MM.1S (cell line): ENCODE results near the gene CDC42SE2.

ENCODE experiments used
- DNase-seq: peaks from one replicate; pipeline ENCODE4 v3.0.0-alpha.2; 2015
- H2AFZ ChIP-seq: fragments of 300-600 bp; sonication (generic); 2 replicates; pipeline ENCODE4 v1.6.0; 2016; ENCODE audit warnings: antibody characterized with exemption, low read length
- H3F3A ChIP-seq: fragments of 300-600 bp; sonication (generic); 2 replicates; pipeline ENCODE4 v1.6.1; 2016; ENCODE audit warnings: mild to moderate bottlenecking, antibody characterized with exemption, low read length, moderate library complexity, mixed read lengths; ENCODE audit not compliant: insufficient read depth
- H3K27ac ChIP-seq: fragments of 300-600 bp; sonication (generic); 2 replicates; pipeline ENCODE4 v1.5.1; 2016; ENCODE audit warnings: mild to moderate bottlenecking, low read length
- H3K27me3 ChIP-seq: fragments of 300-600 bp; sonication (generic); replicated peaks from 2 replicates; pipeline ENCODE4 v1.6.0; 2016; ENCODE audit warnings: low read length; ENCODE audit not compliant: insufficient read depth
- H3K36me3 ChIP-seq: fragments of 300-600 bp; sonication (generic); replicated peaks from 2 replicates; pipeline ENCODE4 v1.6.1; 2016; ENCODE audit warnings: mild to moderate bottlenecking, low read length, mixed read lengths; ENCODE audit not compliant: insufficient read depth
- H3K4me1 ChIP-seq: fragments of 300-600 bp; sonication (generic); 2 replicates; pipeline ENCODE4 v1.6.1; 2016; ENCODE audit warnings: low read length, mixed read lengths
- H3K4me2 ChIP-seq: fragments of 300-600 bp; sonication (generic); 2 replicates; pipeline ENCODE4 v1.6.0; 2016; ENCODE audit warnings: low read depth, low read length
- H3K4me3 ChIP-seq: fragments of 300-600 bp; sonication (generic); 2 replicates; pipeline ENCODE4 v1.5.1; 2016; ENCODE audit warnings: low read length, mixed read lengths
- H3K79me2 ChIP-seq: fragments of 300-600 bp; sonication (generic); 2 replicates; pipeline ENCODE4 v1.6.1; 2016; ENCODE audit warnings: mixed run types, low read length, mixed read lengths
- H3K9ac ChIP-seq: fragments of 300-600 bp; sonication (generic); 2 replicates; pipeline ENCODE4 v1.6.1; 2016; ENCODE audit warnings: low read length, mixed read lengths
- H3K9me2 ChIP-seq: fragments of 300-600 bp; sonication (generic); replicated peaks from 2 replicates; pipeline ENCODE4 v1.6.1; 2016; ENCODE audit warnings: mild to moderate bottlenecking, low read length, mixed read lengths; ENCODE audit not compliant: insufficient read depth
- H3K9me3 ChIP-seq: fragments of 300-600 bp; sonication (generic); replicated peaks from 2 replicates; pipeline ENCODE4 v1.6.1; 2016; ENCODE audit warnings: mild to moderate bottlenecking, low read length, mixed read lengths; ENCODE audit not compliant: insufficient read depth
- H4K20me1 ChIP-seq: fragments of 300-600 bp; sonication (generic); 2 replicates; pipeline ENCODE4 v1.6.1; 2016; ENCODE audit warnings: mild to moderate bottlenecking, low read length, moderate library complexity, mixed read lengths; ENCODE audit not compliant: insufficient read depth
- EZH2 ChIP-seq: fragments of 300-600 bp; sonication (generic); optimal IDR thresholded peaks from 2 replicates; pipeline ENCODE3; 2017; ENCODE audit warnings: low read depth, mild to moderate bottlenecking, antibody characterized with exemption, low read length, mixed read lengths
- EZH2phosphoT487 ChIP-seq: fragments of 300-600 bp; sonication (generic); IDR thresholded peaks from 2 replicates; pipeline ENCODE4 v1.6.1; 2018; ENCODE audit warnings: antibody characterized with exemption, low read length
- TF ChIP-seq, protein P1 (sequence below): fragments of 300-600 bp; sonication (generic); IDR thresholded peaks from 2 replicates; pipeline ENCODE4 v1.5.1; 2016; ENCODE audit warnings: antibody characterized with exemption, low read length, mixed read lengths

Gene CDC42SE2

DNA sequence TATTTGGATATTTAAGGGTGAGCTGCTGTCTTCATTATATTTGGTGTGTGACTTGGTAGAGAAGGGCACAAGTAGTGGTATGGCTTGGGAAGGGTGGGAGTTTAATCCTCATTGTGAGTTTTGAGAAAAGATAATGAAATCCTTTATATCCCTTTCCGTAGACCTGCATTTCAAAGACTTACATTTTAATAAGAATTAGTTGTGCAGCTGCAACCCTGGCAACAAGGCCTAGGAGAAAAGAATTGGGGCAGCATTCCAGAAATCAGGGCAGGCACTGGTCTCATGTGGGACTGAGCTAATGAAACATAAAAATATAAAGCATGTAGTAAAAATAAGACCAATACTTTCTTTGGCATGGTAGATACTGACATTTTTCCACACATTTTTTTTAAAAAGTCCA is 60.5 kb downstream of the CDC42SE2 start:
- Histone ChIP-seq H4K20me1 (no peaks in the 10 kb centered on the region), H3K9me3 (no peaks in the 10 kb centered on the region), H3F3A (no peaks in the 10 kb centered on the region; the same call in 1 of the 2 replicates), H3K4me1 (peaks cover 5% of the 10 kb centered on the region; the same call in 1 of the 2 replicates), H3K27ac (no peak overlapping the region), H3K9me2 (no peaks in the 10 kb centered on the region), H3K36me3 (no peaks in the 10 kb centered on the region; the same call in 1 of the 2 replicates), H2AFZ (no peak overlapping the region), H3K4me2 (no peak overlapping the region), H3K9ac (no peak overlapping the region), H3K4me3 (no peak overlapping the region), H3K79me2 (peaks cover 96% of the 10 kb centered on the region), H3K27me3 (no peaks in the 10 kb centered on the region)
- no peak for DNase-seq
- TF ChIP-seq EZH2 = no peak
- TF ChIP-seq, protein P1, sequence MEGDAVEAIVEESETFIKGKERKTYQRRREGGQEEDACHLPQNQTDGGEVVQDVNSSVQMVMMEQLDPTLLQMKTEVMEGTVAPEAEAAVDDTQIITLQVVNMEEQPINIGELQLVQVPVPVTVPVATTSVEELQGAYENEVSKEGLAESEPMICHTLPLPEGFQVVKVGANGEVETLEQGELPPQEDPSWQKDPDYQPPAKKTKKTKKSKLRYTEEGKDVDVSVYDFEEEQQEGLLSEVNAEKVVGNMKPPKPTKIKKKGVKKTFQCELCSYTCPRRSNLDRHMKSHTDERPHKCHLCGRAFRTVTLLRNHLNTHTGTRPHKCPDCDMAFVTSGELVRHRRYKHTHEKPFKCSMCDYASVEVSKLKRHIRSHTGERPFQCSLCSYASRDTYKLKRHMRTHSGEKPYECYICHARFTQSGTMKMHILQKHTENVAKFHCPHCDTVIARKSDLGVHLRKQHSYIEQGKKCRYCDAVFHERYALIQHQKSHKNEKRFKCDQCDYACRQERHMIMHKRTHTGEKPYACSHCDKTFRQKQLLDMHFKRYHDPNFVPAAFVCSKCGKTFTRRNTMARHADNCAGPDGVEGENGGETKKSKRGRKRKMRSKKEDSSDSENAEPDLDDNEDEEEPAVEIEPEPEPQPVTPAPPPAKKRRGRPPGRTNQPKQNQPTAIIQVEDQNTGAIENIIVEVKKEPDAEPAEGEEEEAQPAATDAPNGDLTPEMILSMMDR = no peak
- TF ChIP-seq EZH2phosphoT487 = no peak

DNA sequence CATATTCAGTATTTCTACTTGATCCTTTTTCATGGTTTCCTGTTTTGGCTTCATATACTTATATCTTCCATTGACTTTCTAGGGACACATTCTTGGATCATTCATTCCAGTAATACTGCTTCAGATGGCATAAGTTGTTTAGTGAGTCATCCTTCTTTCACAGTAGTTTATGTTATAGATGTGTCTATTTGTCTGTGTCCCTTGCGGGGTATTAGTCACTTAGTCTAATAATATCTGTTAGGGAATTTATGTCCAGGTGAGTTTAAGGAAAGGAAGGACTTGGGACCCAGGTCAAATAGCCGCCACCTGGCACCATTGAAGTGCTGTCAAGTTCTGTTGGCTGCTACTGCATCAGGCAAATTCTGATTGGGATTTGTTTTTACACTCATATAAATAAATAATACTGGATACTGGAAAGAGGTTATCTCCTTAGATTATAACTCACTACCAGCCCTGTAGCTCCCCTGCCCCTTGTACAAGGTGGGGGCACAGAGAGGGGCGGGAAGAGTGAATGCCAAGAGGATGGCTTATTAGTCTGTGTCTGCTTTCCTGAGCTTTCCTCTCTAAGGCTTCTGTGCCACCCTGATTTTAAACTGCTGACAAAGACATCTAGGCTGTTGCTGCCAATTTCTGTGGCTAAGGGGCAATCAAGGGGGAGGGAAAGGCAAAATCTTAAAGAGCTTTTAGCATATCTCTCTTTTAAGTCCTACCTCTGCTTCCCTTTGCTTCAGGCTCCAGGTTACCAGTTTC is 64.9 kb downstream of the CDC42SE2 start:
- DNase-seq = no peak
- TF ChIP-seq, protein P1 = no peak
- no peak for TF ChIP-seq EZH2phosphoT487
- H4K20me1 ChIP-seq = no peaks in the 10 kb centered on the region
- no peaks in the 10 kb centered on the region for H3K9me2 ChIP-seq
- no peak overlapping the region for H3K27ac ChIP-seq
- no peaks in the 10 kb centered on the region for H3K27me3 ChIP-seq
- H2AFZ ChIP-seq = no peak overlapping the region
- peaks cover 84% of the 10 kb centered on the region for H3K79me2 ChIP-seq
- H3K9ac ChIP-seq = no peak overlapping the region
- H3K4me1 ChIP-seq = no peaks in the 10 kb centered on the region
- no peaks in the 10 kb centered on the region for H3K9me3 ChIP-seq
- H3K4me3 ChIP-seq = no peak overlapping the region
- no peak overlapping the region for H3K4me2 ChIP-seq
- H3F3A ChIP-seq = no peaks in the 10 kb centered on the region
- H3K36me3 ChIP-seq = no peaks in the 10 kb centered on the region; the same call in 1 of the 2 replicates

DNA sequence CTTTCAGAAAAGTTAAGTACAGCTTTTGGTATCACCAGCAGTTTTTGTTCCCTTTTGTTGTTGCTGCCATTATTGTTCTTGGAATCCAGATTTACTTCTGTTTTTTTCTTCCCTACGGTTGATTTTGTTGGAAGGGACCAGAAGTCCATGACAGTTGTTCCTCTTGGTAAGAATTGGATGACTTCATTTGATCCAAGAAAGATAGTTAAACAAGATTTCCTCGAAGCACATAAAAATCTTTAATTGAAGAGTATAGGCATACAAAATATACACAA is 65.4 kb downstream of the CDC42SE2 start:
- Histone ChIP-seq H3K4me2 (no peak overlapping the region), H3K27ac (no peak overlapping the region), H4K20me1 (no peaks in the 10 kb centered on the region), H3K9ac (no peak overlapping the region), H3K4me3 (no peak overlapping the region), H3K27me3 (no peaks in the 10 kb centered on the region), H3K36me3 (no peaks in the 10 kb centered on the region; the same call in 1 of the 2 replicates), H3F3A (no peaks in the 10 kb centered on the region), H3K9me3 (no peaks in the 10 kb centered on the region), H3K79me2 (peaks cover 81% of the 10 kb centered on the region), H3K9me2 (no peaks in the 10 kb centered on the region), H2AFZ (no peak overlapping the region), H3K4me1 (no peaks in the 10 kb centered on the region)
- TF ChIP-seq, protein P1 = no peak
- no peak for TF ChIP-seq EZH2
- TF ChIP-seq EZH2phosphoT487 = no peak
- no peak for DNase-seq
